ENCODE measurements around the gene DDTL. TPM values are rescaled to one million over a fixed set of nuclear protein-coding genes. Genes with fewer than 3 reads are reported as not detected.
"Not testable (repeated sequence)": the region's sequence is repeated elsewhere in the genome, so short reads cannot be mapped to it uniquely, and the experiment has no call there.

Gene DDTL
- polyA plus RNA-seq, 1 of the 3 experiments (the other 2 are of a cell fraction) = 1.6 TPM

- Histone ChIP-seq H3K9me2 (no peaks in the 10 kb centered on the region), H3K4me3 (ENCODE audit: low read depth in 2 of 2, low read length in 1 of 2) (no peak overlapping the region), H3K4me1 (ENCODE audit: control insufficient read depth in 1 of 2, insufficient read depth in 2 of 2, low read depth in 1 of 2, low read length in 1 of 2) (no peaks in the 10 kb centered on the region; a peak in 1 of 4 replicates), H3K79me2 (ENCODE audit: insufficient read depth) (peaks cover 28% of the 10 kb centered on the region; the same call in 1 of the 2 replicates), H3K9me3 (no peaks in the 10 kb centered on the region), H4K20me1 (ENCODE audit: insufficient read depth) (no peaks in the 10 kb centered on the region), H3K27ac (ENCODE audit: low read depth in 2 of 2, low read length in 1 of 2) (no peak overlapping the region), H3K27me3 (ENCODE audit: insufficient read depth) (no peaks in the 10 kb centered on the region), H2AFZ (ENCODE audit: low read depth) (no peak overlapping the region), H3K4me2 (no peak overlapping the region), H3K9ac (no peak overlapping the region), H3K36me3 (replicated peaks in 1 of 2; ENCODE audit: control insufficient read depth in 1 of 2, insufficient read depth in 2 of 2, low read length in 1 of 2) (peaks cover 16 to 20% of the 10 kb centered on the region in 2 experiments), H3F3A (replicated peaks; ENCODE audit: insufficient read depth) (peaks cover 5% of the 10 kb centered on the region)
- WGBS (ENCODE audit: low lambda C conversion rate) = 67% methylated on average over 5 of the region's 6 CpGs
- CTCF ChIA-PET = no interaction called here
- no peak for DNase-seq
- TF ChIP-seq MEF2A (IDR thresholded peaks at IDR 0.05; ENCODE audit: borderline replicate concordance, low read depth) = no peak
- no peak for TF ChIP-seq TAF1 (IDR thresholded peaks at IDR 0.05; ENCODE audit: borderline replicate concordance, low read depth, low read length)
- TF ChIP-seq RCOR1 (IDR thresholded peaks at IDR 0.05; ENCODE audit: low read length) = no peak
- TF ChIP-seq SMC3 (IDR thresholded peaks at IDR 0.05; ENCODE audit: low read depth, low read length) = no peak
- POLR2A ChIA-PET = no interaction called here
Measured at GRCh38 chr22:23970816-23971486, 4.3 kb downstream of the DDTL start.

- H3K36me3 ChIP-seq (replicated peaks in 1 of 2; ENCODE audit: control insufficient read depth in 1 of 2, insufficient read depth in 2 of 2, low read length in 1 of 2) = peaks cover 16 to 20% of the 10 kb centered on the region in 2 experiments
- H3K9ac ChIP-seq; H3K4me3 ChIP-seq (ENCODE audit: low read depth in 2 of 2, low read length in 1 of 2); H3K4me2 ChIP-seq; H3K27me3 ChIP-seq (ENCODE audit: insufficient read depth); H2AFZ ChIP-seq (ENCODE audit: low read depth); H3K27ac ChIP-seq (ENCODE audit: low read depth in 2 of 2, low read length in 1 of 2); H3K9me3 ChIP-seq; DNase-seq; H3F3A ChIP-seq (replicated peaks; ENCODE audit: insufficient read depth); H3K4me1 ChIP-seq (ENCODE audit: control insufficient read depth in 1 of 2, insufficient read depth in 2 of 2, low read depth in 1 of 2, low read length in 1 of 2); H4K20me1 ChIP-seq (ENCODE audit: insufficient read depth); POLR2A ChIA-PET; H3K9me2 ChIP-seq; CTCF ChIA-PET: not testable (repeated sequence)
- 97% methylated on average over 3 of the region's 3 CpGs for WGBS (ENCODE audit: low lambda C conversion rate)
- H3K79me2 ChIP-seq (ENCODE audit: insufficient read depth) = peaks cover 28% of the 10 kb centered on the region; the same call in 1 of the 2 replicates
Measured at GRCh38 chr22:23971927-23972326, 5.2 kb downstream of the DDTL start.

- H3K4me1 ChIP-seq (ENCODE audit: control insufficient read depth in 1 of 2, insufficient read depth in 2 of 2, low read depth in 1 of 2, low read length in 1 of 2); POLR2A ChIA-PET; H2AFZ ChIP-seq (ENCODE audit: low read depth); H4K20me1 ChIP-seq (ENCODE audit: insufficient read depth); CTCF ChIA-PET; H3K9me2 ChIP-seq; H3F3A ChIP-seq (replicated peaks; ENCODE audit: insufficient read depth); DNase-seq; H3K4me3 ChIP-seq (ENCODE audit: low read depth in 2 of 2, low read length in 1 of 2); H3K9me3 ChIP-seq; H3K9ac ChIP-seq; H3K27me3 ChIP-seq (ENCODE audit: insufficient read depth); H3K4me2 ChIP-seq; H3K27ac ChIP-seq (ENCODE audit: low read depth in 2 of 2, low read length in 1 of 2): not testable (repeated sequence)
- WGBS (ENCODE audit: low lambda C conversion rate) = no CpG with 5 or more reads among the region's 29 CpGs
- Histone ChIP-seq H3K36me3 (replicated peaks in 1 of 2; ENCODE audit: control insufficient read depth in 1 of 2, insufficient read depth in 2 of 2, low read length in 1 of 2) (peaks cover 16% of the 10 kb centered on the region in 2 experiments), H3K79me2 (ENCODE audit: insufficient read depth) (peaks cover 25% of the 10 kb centered on the region; the same call in 1 of the 2 replicates)
Measured at GRCh38 chr22:23974345-23974744, 7.7 kb downstream of the DDTL start, which contains the start of gene DDT. Gene DDT (minus strand): TSS chr22:23974441. CDS start chr22:23974414, 27 bp downstream.

- H3F3A ChIP-seq (replicated peaks; ENCODE audit: insufficient read depth); H3K9ac ChIP-seq; H3K27ac ChIP-seq (ENCODE audit: low read depth in 2 of 2, low read length in 1 of 2); POLR2A ChIA-PET; H3K4me2 ChIP-seq; H4K20me1 ChIP-seq (ENCODE audit: insufficient read depth); CTCF ChIA-PET; H3K27me3 ChIP-seq (ENCODE audit: insufficient read depth); H2AFZ ChIP-seq (ENCODE audit: low read depth); DNase-seq; H3K9me3 ChIP-seq; H3K9me2 ChIP-seq; H3K4me3 ChIP-seq (ENCODE audit: low read depth in 2 of 2, low read length in 1 of 2); H3K4me1 ChIP-seq (ENCODE audit: control insufficient read depth in 1 of 2, insufficient read depth in 2 of 2, low read depth in 1 of 2, low read length in 1 of 2): not testable (repeated sequence)
- peaks cover 20% of the 10 kb centered on the region; the same call in 1 of the 2 replicates for H3K79me2 ChIP-seq (ENCODE audit: insufficient read depth)
- H3K36me3 ChIP-seq (replicated peaks in 1 of 2; ENCODE audit: control insufficient read depth in 1 of 2, insufficient read depth in 2 of 2, low read length in 1 of 2) = peaks cover 13 to 14% of the 10 kb centered on the region in 2 experiments
- WGBS (ENCODE audit: low lambda C conversion rate) = no CpG with 5 or more reads among the region's 27 CpGs
Measured at GRCh38 chr22:23974836-23975352, 8.2 kb downstream of the DDTL start.

- H3K27ac ChIP-seq (ENCODE audit: low read depth in 2 of 2, low read length in 1 of 2); H3K9me3 ChIP-seq; H3K36me3 ChIP-seq (replicated peaks in 1 of 2; ENCODE audit: control insufficient read depth in 1 of 2, insufficient read depth in 2 of 2, low read length in 1 of 2); H3K79me2 ChIP-seq (ENCODE audit: insufficient read depth); H3F3A ChIP-seq (replicated peaks; ENCODE audit: insufficient read depth); H3K27me3 ChIP-seq (ENCODE audit: insufficient read depth); H3K9me2 ChIP-seq; POLR2A ChIA-PET; CTCF ChIA-PET; H3K4me2 ChIP-seq; H3K4me3 ChIP-seq (ENCODE audit: low read depth in 2 of 2, low read length in 1 of 2); DNase-seq; H3K4me1 ChIP-seq (ENCODE audit: control insufficient read depth in 1 of 2, insufficient read depth in 2 of 2, low read depth in 1 of 2, low read length in 1 of 2); H4K20me1 ChIP-seq (ENCODE audit: insufficient read depth); H3K9ac ChIP-seq; H2AFZ ChIP-seq (ENCODE audit: low read depth): not testable (repeated sequence)
- no CpG with 5 or more reads among the region's 12 CpGs for WGBS (ENCODE audit: low lambda C conversion rate)
Measured at GRCh38 chr22:23977304-23977703, 10.6 kb downstream of the DDTL start.

Measured in SK-N-SH (cell line).